CD14-positive monocyte (primary cell): ENCODE data around the gene LEO1. TPM values are rescaled to one million over a fixed set of nuclear protein-coding genes. Genes with fewer than 3 reads are reported as not detected.
A peak's percentile ranks its signal among the peaks of the same experiment; 100 is the strongest.

Experiments
- DNase-seq, 3 donors: peaks; one replicate each; pipeline ENCODE4 v3.0.0-alpha.2; 2011 to 2022
- H2AFZ ChIP-seq: 2 replicates; pipeline ENCODE4 v1.6.0; 2012; ENCODE audit warnings: mild to moderate bottlenecking, low read depth, low read length, inconsistent platforms; ENCODE audit not compliant: insufficient read depth, poor library complexity, severe bottlenecking
- H3K27ac ChIP-seq, 2 donors: 1 replicate in 1 of 2; 2 replicates in 1 of 2; pipeline ENCODE4 v1.5.1; 2012 to 2013; ENCODE audit warnings: low read length in 2 of 2, control low read depth in 1 of 2, inconsistent platforms in 1 of 2, low read depth in 1 of 2, mild to moderate bottlenecking in 1 of 2
- H3K27me3 ChIP-seq, 2 donors: one replicate each; pipeline versions ENCODE4 v1.6.0 to v1.6.1; 2011 to 2013; ENCODE audit warnings: low read length in 2 of 2; ENCODE audit not compliant: control insufficient read depth in 2 of 2, insufficient read depth in 2 of 2
- H3K36me3 ChIP-seq, 2 donors: replicated peaks in 1 of 2; 1 replicate in 1 of 2; 2 replicates in 1 of 2; pipeline versions ENCODE4 v1.5.1 to v1.6.1; 2012 to 2013; ENCODE audit warnings: low read length in 2 of 2, control low read depth in 1 of 2, inconsistent platforms in 1 of 2, mild to moderate bottlenecking in 1 of 2; ENCODE audit not compliant: insufficient read depth in 2 of 2, control insufficient read depth in 1 of 2
- H3K4me1 ChIP-seq, 2 donors: 1 replicate in 1 of 2; 2 replicates in 1 of 2; pipeline versions ENCODE4 v1.5.1 to v1.6.1; 2012 to 2013; ENCODE audit warnings: low read length in 2 of 2, control low read depth in 1 of 2, inconsistent platforms in 1 of 2, mild to moderate bottlenecking in 1 of 2, moderate library complexity in 1 of 2; ENCODE audit not compliant: insufficient read depth in 2 of 2, control insufficient read depth in 1 of 2
- H3K4me2 ChIP-seq: replicated peaks from 2 replicates; pipeline ENCODE3; 2012; ENCODE audit warnings: low read length, moderate library complexity, mild to moderate bottlenecking; ENCODE audit not compliant: poor library complexity, severe bottlenecking; ENCODE audit errors: extremely low read depth
- H3K4me3 ChIP-seq, 3 experiments: fragments of 200-600 bp in 1 of 3; sonication (generic) in 1 of 3; replicated peaks in 1 of 3; 1 replicate in 2 of 3; 2 replicates in 1 of 3; pipeline ENCODE4 v1.5.1; 2011 to 2013; ENCODE audit warnings: low read length in 3 of 3, mild to moderate bottlenecking in 3 of 3, control low read depth in 2 of 3, low read depth in 2 of 3, inconsistent platforms in 1 of 3, moderate library complexity in 1 of 3
- H3K79me2 ChIP-seq: 2 replicates; pipeline ENCODE4 v1.6.0; 2012; ENCODE audit warnings: mild to moderate bottlenecking, control low read depth, inconsistent platforms, low read length, moderate library complexity; ENCODE audit not compliant: insufficient read depth
- H3K9ac ChIP-seq: 2 replicates; pipeline ENCODE4 v1.6.0; 2017; ENCODE audit warnings: low read length, mild to moderate bottlenecking; ENCODE audit not compliant: insufficient read depth, poor library complexity, severe bottlenecking
- H3K9me3 ChIP-seq, 2 donors: replicated peaks in 1 of 2; 1 replicate in 1 of 2; 2 replicates in 1 of 2; pipeline versions ENCODE4 v1.5.1 to v1.6.1; 2012 to 2013; ENCODE audit warnings: low read length in 2 of 2, control low read depth in 1 of 2; ENCODE audit not compliant: control insufficient read depth in 1 of 2, insufficient read depth in 1 of 2
- H4K20me1 ChIP-seq: 2 replicates; pipeline ENCODE4 v1.6.0; 2012; ENCODE audit warnings: mild to moderate bottlenecking, low read length, control low read depth, moderate library complexity; ENCODE audit not compliant: insufficient read depth
- H3K27ac Mint-ChIP-seq, 7 donors: one replicate each; pipeline ENCODE4 v1.8.0; 2020; ENCODE audit warnings: mild to moderate bottlenecking in 7 of 7, mixed read lengths in 7 of 7, moderate library complexity in 6 of 7, inconsistent platforms in 2 of 7
- H3K27me3 Mint-ChIP-seq, 3 donors: one replicate each; pipeline ENCODE4 v1.8.0; 2021 to 2022; ENCODE audit warnings: low read depth in 3 of 3, mild to moderate bottlenecking in 3 of 3, mixed read lengths in 3 of 3, moderate library complexity in 3 of 3, inconsistent platforms in 1 of 3
- H3K36me3 Mint-ChIP-seq, 2 donors: one replicate each; pipeline ENCODE4 v1.8.0; 2020; ENCODE audit warnings: mixed read lengths in 2 of 2, inconsistent platforms in 1 of 2, mild to moderate bottlenecking in 1 of 2
- H3K4me1 Mint-ChIP-seq: one replicate; pipeline ENCODE4 v1.8.0; 2020; ENCODE audit warnings: mild to moderate bottlenecking, mixed read lengths
- H3K4me3 Mint-ChIP-seq, 2 donors: one replicate each; pipeline ENCODE4 v1.8.0; 2020; ENCODE audit warnings: mild to moderate bottlenecking in 2 of 2, mixed read lengths in 2 of 2, moderate library complexity in 1 of 2
- H3K9me3 Mint-ChIP-seq, 7 donors: one replicate each; pipeline ENCODE4 v1.8.0; 2020 to 2022; ENCODE audit warnings: mixed read lengths in 7 of 7, mild to moderate bottlenecking in 6 of 7, moderate library complexity in 6 of 7, inconsistent platforms in 2 of 7
- WGBS: methylation state at CpG from one replicate; pipeline ENCODE4 v1.1.5; 2013; ENCODE audit warnings: missing lambda C conversion rate; ENCODE audit not compliant: insufficient coverage; 5-methylcytosine and 5-hydroxymethylcytosine counted together
- intact Hi-C, 2 donors: fragments of 100-400 bp; cut with micrococcal nuclease; formaldehyde crosslinking; loops; one replicate each; pipeline versions ENCODE4 v1.15.0 to v1.15.1; 2023
- polyA minus RNA-seq: library from RNA; depleted of rRNA, polyadenylated mRNA; stranded (reverse); fragments of >200 nt; gene quantifications from 2 replicates; pipeline ENCODE4 v1.2.3, GENCODE V29; 2012
- polyA plus RNA-seq, 3 donors: library from polyadenylated mRNA; depleted of rRNA in 1 of 3; unstranded in 2 of 3; stranded (reverse) in 1 of 3; fragments of 300-500 nt in 2 of 3; fragments of >200 nt in 1 of 3; fragmentation: Illumina TruSeq in 2 of 3; gene quantifications; 1 replicate in 2 of 3; 2 replicates in 1 of 3; pipeline ENCODE4 v1.2.3, GENCODE V29; 2012 to 2021
- total RNA-seq, 12 experiments: library from RNA in 1 of 12; stranded (reverse) in 1 of 12; fragments of 120-200 nt in 1 of 12; gene quantifications; one replicate each; pipeline ENCODE4 v1.2.4 and lab custom pipeline; 2013 to 2026; ENCODE audit warnings: mixed read lengths in 6 of 12, inconsistent platforms in 1 of 12
- TF ChIP-seq, protein P1 (sequence below): fragments of 200-600 bp; IDR thresholded peaks from one replicate; pipeline ENCODE4 v1.8.0; 2022; ENCODE audit warnings: antibody characterized with exemption, mild to moderate bottlenecking

The LEO1 gene
- total RNA-seq (2013): 12.2 TPM
- polyA plus RNA-seq (1 to 10 TPM; 1.4 to 9.3 (median 4.7) TPM), polyA minus RNA-seq (2.6 and 6.9 TPM in 2 replicates), total RNA-seq (lab: John Stamatoyannopoulos, UW) (5.2 to 26.0 (median 11.2) reads per million in 11 experiments)

- peak within 1 kb of the TSS; percentile 80 for H3K4me2 ChIP-seq
- peaks cover 0 to 8% of the 10 kb centered on the region in 2 donors for H3K36me3 ChIP-seq
- DNase-seq: peak; percentile 93 to 95 (median 94)
- H3K27me3 ChIP-seq: no peaks in the 10 kb centered on the region
- peak within 1 kb of the TSS; percentile 82 to 89 for H3K27ac ChIP-seq
- H3K9ac ChIP-seq: peak within 1 kb of the TSS; percentile 87
- peak within 1 kb of the TSS; percentile 98 for H2AFZ ChIP-seq
- TF ChIP-seq, protein P1, sequence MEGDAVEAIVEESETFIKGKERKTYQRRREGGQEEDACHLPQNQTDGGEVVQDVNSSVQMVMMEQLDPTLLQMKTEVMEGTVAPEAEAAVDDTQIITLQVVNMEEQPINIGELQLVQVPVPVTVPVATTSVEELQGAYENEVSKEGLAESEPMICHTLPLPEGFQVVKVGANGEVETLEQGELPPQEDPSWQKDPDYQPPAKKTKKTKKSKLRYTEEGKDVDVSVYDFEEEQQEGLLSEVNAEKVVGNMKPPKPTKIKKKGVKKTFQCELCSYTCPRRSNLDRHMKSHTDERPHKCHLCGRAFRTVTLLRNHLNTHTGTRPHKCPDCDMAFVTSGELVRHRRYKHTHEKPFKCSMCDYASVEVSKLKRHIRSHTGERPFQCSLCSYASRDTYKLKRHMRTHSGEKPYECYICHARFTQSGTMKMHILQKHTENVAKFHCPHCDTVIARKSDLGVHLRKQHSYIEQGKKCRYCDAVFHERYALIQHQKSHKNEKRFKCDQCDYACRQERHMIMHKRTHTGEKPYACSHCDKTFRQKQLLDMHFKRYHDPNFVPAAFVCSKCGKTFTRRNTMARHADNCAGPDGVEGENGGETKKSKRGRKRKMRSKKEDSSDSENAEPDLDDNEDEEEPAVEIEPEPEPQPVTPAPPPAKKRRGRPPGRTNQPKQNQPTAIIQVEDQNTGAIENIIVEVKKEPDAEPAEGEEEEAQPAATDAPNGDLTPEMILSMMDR: peak; percentile 28
- no peaks in the 10 kb centered on the region for H3K27me3 Mint-ChIP-seq
- H3K9me3 ChIP-seq: peaks cover 11 to 14% of the 10 kb centered on the region in 2 donors
- H3K4me1 ChIP-seq: peaks cover 10 to 12% of the 10 kb centered on the region in 2 donors
- H3K4me3 Mint-ChIP-seq: peak within 1 kb of the TSS; percentile 94 to 99
- H3K4me3 ChIP-seq: peak within 1 kb of the TSS; percentile 60 to 96 (median 90)
- H4K20me1 ChIP-seq: no peaks in the 10 kb centered on the region
- H3K9me3 Mint-ChIP-seq: peaks cover 10 to 21% (median 15%) of the 10 kb centered on the region in 7 donors
- intact Hi-C loops: loop anchor here in 1 of 2 donors (5.0 kb wide), 1 partner anchor 41 kb away; no protein-coding TSS in a partner anchor
- H3K79me2 ChIP-seq: peaks cover 50% of the 10 kb centered on the region
- H3K27ac Mint-ChIP-seq: peak within 1 kb of the TSS; percentile 92 to 98 (median 94)
- peaks cover 18% of the 10 kb centered on the region for H3K4me1 Mint-ChIP-seq
- H3K36me3 Mint-ChIP-seq: peaks cover 7 to 12% of the 10 kb centered on the region in 2 donors
- WGBS: under 1% methylated on average over 56 of the region's 58 CpGs
Measured at GRCh38 chr15:51971375-51972133, at the start of gene LEO1. Gene LEO1, minus strand, starts transcription at chr15:51971778. Its CDS starts 33 bp downstream, at chr15:51971745.

GRCh38 chr15:52021128-52021671 lies 49.6 kb upstream of the LEO1 start:
- Histone ChIP-seq H3K27ac (peak overlapping the region in 1 of 2 donors; percentile 97), H3K36me3 (no peaks in the 10 kb centered on the region), H3K4me2 (peak overlapping the region; percentile 75), H3K9ac (peak overlapping the region; percentile 86), H3K9me3 (no peaks in the 10 kb centered on the region), H3K27me3 (no peaks in the 10 kb centered on the region), H3K79me2 (peaks cover 66% of the 10 kb centered on the region), H4K20me1 (peaks cover 64% of the 10 kb centered on the region), H3K4me1 (peaks cover 21 to 41% of the 10 kb centered on the region in 2 donors), H3K4me3 (peak overlapping the region in 2 of 3 experiments; percentile 79 to 98), H2AFZ (no peak overlapping the region)
- H3K36me3 Mint-ChIP-seq: peaks cover 1 to 10% of the 10 kb centered on the region in 2 donors
- no CpG with 5 or more reads among the region's 4 CpGs for WGBS
- peaks cover 1 to 5% (median 4%) of the 10 kb centered on the region in 3 donors for H3K27me3 Mint-ChIP-seq
- H3K4me1 Mint-ChIP-seq: peaks cover 38% of the 10 kb centered on the region
- H3K4me3 Mint-ChIP-seq: peak overlapping the region; percentile 71 to 92
- H3K9me3 Mint-ChIP-seq: peaks cover 0 to 2% (median 0%) of the 10 kb centered on the region in 7 donors
- peak; percentile 90 to 97 (median 92) for DNase-seq
- TF ChIP-seq, protein P1: no peak
- peak overlapping the region; percentile 95 to 99 (median 98) for H3K27ac Mint-ChIP-seq
- intact Hi-C loops: no loop called here
